Measurements from ENCODE around the gene EPS15. TPM values are rescaled to one million over a fixed set of nuclear protein-coding genes. Genes with fewer than 3 reads are reported as not detected.

Gene EPS15
- total and polyA plus RNA-seq, 2 experiments from 2014 or later, result 14.9 to 46.0 TPM

DNA sequence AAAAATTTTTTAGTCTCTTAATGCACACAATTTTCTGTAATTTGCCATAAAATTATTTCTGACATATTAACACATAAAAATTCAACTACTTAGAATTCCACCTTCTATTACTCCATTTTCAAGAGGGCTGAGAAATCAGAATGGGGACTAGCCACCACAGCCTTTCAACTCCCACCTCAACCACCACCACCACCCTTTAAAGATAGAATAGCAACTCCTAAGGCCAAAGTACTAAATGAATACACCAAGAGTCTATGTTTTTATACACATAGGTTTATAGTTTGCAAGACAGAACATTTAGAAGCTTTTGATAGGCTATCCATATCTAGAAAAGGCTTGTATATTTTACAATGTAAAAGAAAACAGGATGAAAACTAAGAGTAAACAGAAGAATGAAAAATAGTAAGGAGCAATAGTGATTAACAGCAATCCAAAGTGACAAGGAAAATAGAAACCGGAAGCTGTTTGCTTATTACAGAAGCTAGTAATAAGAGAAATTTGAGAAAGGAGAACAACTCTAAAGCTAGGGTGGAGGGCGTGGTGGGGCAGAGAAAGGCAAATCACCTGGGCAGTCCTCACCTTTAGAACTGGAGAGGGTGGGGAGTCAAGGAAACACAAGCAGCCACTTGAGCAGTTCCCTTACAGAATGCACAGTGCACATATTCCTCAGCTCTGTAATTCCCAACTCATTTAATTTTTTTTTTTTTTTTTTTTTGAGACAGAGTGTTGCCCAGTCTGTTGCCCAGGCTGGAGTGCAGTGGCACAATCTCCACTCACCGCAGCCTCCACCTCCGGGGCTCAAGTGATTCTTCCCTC is 27.7 kb downstream of the EPS15 start:
- Histone ChIP-seq H3K79me2 (peaks cover 87% of the 10 kb centered on the region), H3K27ac (no peak overlapping the region), H3K4me2 (no peak overlapping the region), H3K36me3 (replicated peaks; ENCODE audit: insufficient read depth, low read depth) (no peaks in the 10 kb centered on the region), H3K4me3 (no peak overlapping the region), H4K20me1 (ENCODE audit: insufficient read depth, poor library complexity, severe bottlenecking) (peaks cover 25% of the 10 kb centered on the region), H3K9me3 (ENCODE audit: low read depth) (no peaks in the 10 kb centered on the region), H3K4me1 (ENCODE audit: insufficient read depth) (no peaks in the 10 kb centered on the region), H2AFZ (no peak overlapping the region), H3K27me3 (no peaks in the 10 kb centered on the region), H3K9me2 (replicated peaks; ENCODE audit: insufficient read depth) (no peaks in the 10 kb centered on the region)
- 81% methylated on average over 4 of the region's 4 CpGs for WGBS (ENCODE audit: low lambda C conversion rate, missing lambda C conversion rate)
- TF ChIP-seq EZH2 (IDR thresholded peaks at IDR 0.05; ENCODE audit: borderline replicate concordance), result no peak
- no peak for TF ChIP-seq EZH2phosphoT487 (IDR thresholded peaks at IDR 0.05; ENCODE audit: low read depth, severe bottlenecking, unreplicated experiment)
- TF ChIP-seq, protein P1, sequence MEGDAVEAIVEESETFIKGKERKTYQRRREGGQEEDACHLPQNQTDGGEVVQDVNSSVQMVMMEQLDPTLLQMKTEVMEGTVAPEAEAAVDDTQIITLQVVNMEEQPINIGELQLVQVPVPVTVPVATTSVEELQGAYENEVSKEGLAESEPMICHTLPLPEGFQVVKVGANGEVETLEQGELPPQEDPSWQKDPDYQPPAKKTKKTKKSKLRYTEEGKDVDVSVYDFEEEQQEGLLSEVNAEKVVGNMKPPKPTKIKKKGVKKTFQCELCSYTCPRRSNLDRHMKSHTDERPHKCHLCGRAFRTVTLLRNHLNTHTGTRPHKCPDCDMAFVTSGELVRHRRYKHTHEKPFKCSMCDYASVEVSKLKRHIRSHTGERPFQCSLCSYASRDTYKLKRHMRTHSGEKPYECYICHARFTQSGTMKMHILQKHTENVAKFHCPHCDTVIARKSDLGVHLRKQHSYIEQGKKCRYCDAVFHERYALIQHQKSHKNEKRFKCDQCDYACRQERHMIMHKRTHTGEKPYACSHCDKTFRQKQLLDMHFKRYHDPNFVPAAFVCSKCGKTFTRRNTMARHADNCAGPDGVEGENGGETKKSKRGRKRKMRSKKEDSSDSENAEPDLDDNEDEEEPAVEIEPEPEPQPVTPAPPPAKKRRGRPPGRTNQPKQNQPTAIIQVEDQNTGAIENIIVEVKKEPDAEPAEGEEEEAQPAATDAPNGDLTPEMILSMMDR (IDR thresholded peaks at IDR 0.05; ENCODE audit: poor library complexity), result no peak
- no peak for DNase-seq (ENCODE audit: low spot score)

DNA sequence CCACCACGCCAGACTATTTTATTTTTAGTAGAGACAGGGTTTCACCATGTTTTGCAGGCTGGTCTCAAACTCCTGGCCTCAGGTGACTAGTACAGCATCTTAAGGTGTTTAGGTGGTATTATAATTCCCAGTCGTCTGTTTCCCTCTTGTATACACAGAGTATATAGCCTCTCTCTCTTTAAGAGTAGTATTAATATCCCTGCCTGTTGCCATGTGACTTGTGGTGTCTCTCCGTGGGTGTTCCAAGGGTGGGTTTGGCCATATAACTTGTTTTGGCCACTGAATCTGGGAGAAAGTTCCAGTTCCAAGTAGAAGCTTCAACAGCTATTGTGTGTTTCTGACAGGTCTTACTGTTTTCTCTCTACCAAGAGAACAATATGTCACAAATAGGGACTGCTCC is 29.6 kb downstream of the EPS15 start:
- Histone ChIP-seq H4K20me1 (ENCODE audit: insufficient read depth, poor library complexity, severe bottlenecking) (peaks cover 12% of the 10 kb centered on the region), H3K9me3 (ENCODE audit: low read depth) (no peaks in the 10 kb centered on the region), H3K79me2 (peaks cover 85% of the 10 kb centered on the region), H3K4me2 (no peak overlapping the region), H3K9me2 (replicated peaks; ENCODE audit: insufficient read depth) (no peaks in the 10 kb centered on the region), H3K4me3 (no peak overlapping the region), H3K27me3 (no peaks in the 10 kb centered on the region), H3K4me1 (ENCODE audit: insufficient read depth) (no peaks in the 10 kb centered on the region), H2AFZ (no peak overlapping the region), H3K27ac (no peak overlapping the region), H3K36me3 (replicated peaks; ENCODE audit: insufficient read depth, low read depth) (no peaks in the 10 kb centered on the region)
- TF ChIP-seq EZH2phosphoT487 (IDR thresholded peaks at IDR 0.05; ENCODE audit: low read depth, severe bottlenecking, unreplicated experiment) (no peak), EZH2 (IDR thresholded peaks at IDR 0.05; ENCODE audit: borderline replicate concordance) (no peak)
- TF ChIP-seq, protein P1 (IDR thresholded peaks at IDR 0.05; ENCODE audit: poor library complexity), result no peak
- WGBS (ENCODE audit: low lambda C conversion rate, missing lambda C conversion rate), result 93% methylated on average over 3 of the region's 3 CpGs
- no peak for DNase-seq (ENCODE audit: low spot score)

DNA sequence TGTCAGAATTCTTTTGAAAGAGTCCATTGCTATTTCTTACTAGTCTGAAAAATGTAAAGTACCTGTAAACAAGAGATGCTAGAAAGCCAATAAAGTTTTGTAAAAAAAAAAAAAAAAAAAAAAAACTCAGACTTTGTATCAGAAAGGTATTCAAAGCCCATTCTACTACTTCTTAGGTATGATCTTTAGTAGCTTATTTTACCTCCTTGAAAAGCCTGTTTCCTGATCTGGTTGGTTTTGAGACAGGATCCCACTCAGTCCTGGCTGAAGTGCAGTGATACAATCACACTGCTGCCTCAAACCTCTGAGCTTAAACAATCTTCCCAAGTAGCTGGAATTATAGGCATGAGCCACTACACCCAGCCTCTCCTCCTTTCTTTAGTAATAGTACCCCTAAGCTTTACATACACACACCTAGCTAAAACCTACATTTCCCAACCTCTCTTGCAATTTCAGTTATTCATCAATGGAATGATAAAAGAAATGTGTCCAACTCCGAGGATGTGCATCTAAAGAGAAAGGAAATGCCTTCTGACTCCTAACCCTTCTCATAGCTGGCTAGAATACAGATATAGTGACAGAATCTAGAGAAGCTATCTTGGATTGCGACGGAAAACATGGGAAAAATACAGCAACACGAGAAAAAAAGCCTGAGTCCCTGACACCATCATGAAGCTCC is 30.6 kb downstream of the EPS15 start:
- no peak for DNase-seq (ENCODE audit: low spot score)

More for the DNA sequence above, 30.6 kb downstream of the EPS15 start:
- no peaks in the 10 kb centered on the region for H3K9me2 ChIP-seq (replicated peaks; ENCODE audit: insufficient read depth)
- TF ChIP-seq EZH2 (IDR thresholded peaks at IDR 0.05; ENCODE audit: borderline replicate concordance), result no peak
- TF ChIP-seq, protein P1 (IDR thresholded peaks at IDR 0.05; ENCODE audit: poor library complexity), result no peak
- no peak for TF ChIP-seq EZH2phosphoT487 (IDR thresholded peaks at IDR 0.05; ENCODE audit: low read depth, severe bottlenecking, unreplicated experiment)
- no peaks in the 10 kb centered on the region for H3K27me3 ChIP-seq
- H2AFZ ChIP-seq, result no peak overlapping the region
- H3K27ac ChIP-seq, result no peak overlapping the region
- peaks cover 9% of the 10 kb centered on the region for H4K20me1 ChIP-seq (ENCODE audit: insufficient read depth, poor library complexity, severe bottlenecking)
- H3K4me1 ChIP-seq (ENCODE audit: insufficient read depth), result no peaks in the 10 kb centered on the region
- no peaks in the 10 kb centered on the region for H3K36me3 ChIP-seq (replicated peaks; ENCODE audit: insufficient read depth, low read depth)
- H3K4me3 ChIP-seq, result no peak overlapping the region
- H3K4me2 ChIP-seq, result no peak overlapping the region
- H3K9me3 ChIP-seq (ENCODE audit: low read depth), result no peaks in the 10 kb centered on the region
- peaks cover 81% of the 10 kb centered on the region for H3K79me2 ChIP-seq
- 85% methylated on average over 4 of the region's 4 CpGs for WGBS (ENCODE audit: low lambda C conversion rate, missing lambda C conversion rate)

All from hepatocyte (in vitro differentiated cells).